ENCODE measurements around the gene SULF2. TPM values are rescaled to one million over a fixed set of nuclear protein-coding genes. Genes with fewer than 3 reads are reported as not detected.

Gene SULF2
- total RNA-seq, 1 donor from 2014 or later: 24.0 TPM

DNA sequence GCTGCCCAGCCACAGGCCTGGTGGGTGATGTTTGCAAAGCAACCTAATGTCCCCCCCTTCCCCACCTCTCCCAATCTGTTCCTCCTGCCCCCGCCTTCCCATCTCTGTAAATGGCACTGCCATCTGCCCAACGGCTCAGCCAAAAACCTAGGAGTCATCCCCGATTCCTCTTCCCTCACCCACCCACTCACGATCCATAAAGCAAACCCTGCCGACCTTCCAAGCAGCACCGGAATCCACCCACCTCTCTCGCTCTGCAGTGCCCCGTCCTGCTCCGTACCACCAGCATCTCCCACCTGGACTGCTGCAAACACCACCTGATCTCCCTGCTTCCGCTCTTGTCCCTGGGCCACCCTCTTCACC lies 37.6 kb downstream of the SULF2 start:
- H3K79me2 ChIP-seq (ENCODE audit: low read depth): no peaks in the 10 kb centered on the region
- H3K27me3 ChIP-seq: no peaks in the 10 kb centered on the region
- no peak overlapping the region for H3K27ac ChIP-seq
- peaks cover 9% of the 10 kb centered on the region for H3K27me3 Mint-ChIP-seq (ENCODE audit: insufficient read depth, low read depth)
- H2AFZ ChIP-seq (replicated peaks): no peak overlapping the region
- H4K20me1 ChIP-seq (ENCODE audit: low read depth): no peaks in the 10 kb centered on the region
- no peak overlapping the region for H3K4me2 ChIP-seq
- H3K4me3 Mint-ChIP-seq: no peak overlapping the region
- no peaks in the 10 kb centered on the region for H3K9me3 Mint-ChIP-seq
- peaks cover 4% of the 10 kb centered on the region for H3K4me1 Mint-ChIP-seq
- TF ChIP-seq CTCF (IDR thresholded peaks at IDR 0.05): no peak
- no peak for TF ChIP-seq EZH2 (IDR thresholded peaks at IDR 0.05)
- no peak for TF ChIP-seq EZH2phosphoT487 (IDR thresholded peaks at IDR 0.05)
- H3K36me3 Mint-ChIP-seq: peaks cover 2% of the 10 kb centered on the region
- no peaks in the 10 kb centered on the region for H3K36me3 ChIP-seq
- H3K9me3 ChIP-seq (ENCODE audit: low read depth): no peaks in the 10 kb centered on the region
- no peak overlapping the region for H3K4me3 ChIP-seq
- peak overlapping the region; percentile 35 for H3K27ac Mint-ChIP-seq
- no peaks in the 10 kb centered on the region for H3K4me1 ChIP-seq
- no peaks in the 10 kb centered on the region for H3F3A ChIP-seq (ENCODE audit: low read depth)
- no peak overlapping the region for H3K9ac ChIP-seq
- no peak for DNase-seq (ENCODE audit: low spot score)

DNA sequence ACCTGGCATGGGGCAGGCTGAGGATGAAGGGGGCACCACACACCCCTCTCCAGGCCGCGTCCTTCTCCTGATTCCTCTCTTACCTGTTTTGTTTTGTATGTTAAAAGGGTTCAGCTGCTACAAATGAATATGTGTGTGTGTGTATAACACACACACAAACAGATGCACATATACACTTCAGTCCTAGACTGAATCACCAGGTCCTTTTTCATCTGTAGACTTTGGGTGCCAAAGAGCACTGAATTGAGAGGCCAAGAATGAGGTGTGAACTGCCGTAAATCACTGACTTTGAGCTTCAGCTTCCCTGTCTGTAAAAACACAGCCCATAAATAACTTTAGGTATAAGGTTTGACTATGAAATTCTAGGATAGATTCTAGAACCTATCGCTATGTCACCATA lies 40.5 kb downstream of the SULF2 start:
- Histone ChIP-seq H3K79me2 (ENCODE audit: low read depth) (no peaks in the 10 kb centered on the region), H3K4me3 (no peak overlapping the region)

DNA sequence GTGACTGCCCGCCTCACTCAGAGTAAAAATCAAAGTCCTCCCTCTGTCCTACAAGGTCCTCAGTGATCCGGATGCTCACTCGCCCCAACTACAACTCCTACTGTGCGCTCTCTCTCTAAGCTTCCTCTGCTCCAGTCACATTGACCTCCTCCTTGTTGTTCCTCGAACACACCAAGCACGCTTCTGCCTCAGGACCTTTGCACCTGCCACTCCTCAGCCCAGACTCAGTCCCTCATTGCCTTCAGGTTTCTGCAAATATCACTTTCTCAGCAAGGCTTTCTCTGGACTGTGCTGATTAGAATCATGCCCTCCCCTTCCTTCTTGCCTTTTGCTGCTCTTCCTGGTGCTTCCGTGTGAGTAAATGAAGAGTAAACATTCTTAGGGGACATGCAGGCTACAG lies 41.6 kb downstream of the SULF2 start:
- H3K36me3 Mint-ChIP-seq: peaks cover 2% of the 10 kb centered on the region
- Histone ChIP-seq H3K27ac (no peak overlapping the region), H3K79me2 (ENCODE audit: low read depth) (no peaks in the 10 kb centered on the region), H3K36me3 (no peaks in the 10 kb centered on the region), H4K20me1 (ENCODE audit: low read depth) (no peaks in the 10 kb centered on the region), H3K4me1 (no peaks in the 10 kb centered on the region), H3K9ac (no peak overlapping the region), H3K9me3 (ENCODE audit: low read depth) (no peaks in the 10 kb centered on the region), H3F3A (ENCODE audit: low read depth) (no peaks in the 10 kb centered on the region), H3K4me2 (no peak overlapping the region), H3K27me3 (no peaks in the 10 kb centered on the region), H2AFZ (replicated peaks) (no peak overlapping the region), H3K4me3 (no peak overlapping the region)
- no peak for TF ChIP-seq EZH2phosphoT487 (IDR thresholded peaks at IDR 0.05)
- no peak for TF ChIP-seq CTCF (IDR thresholded peaks at IDR 0.05)
- no peak for TF ChIP-seq EZH2 (IDR thresholded peaks at IDR 0.05)
- H3K9me3 Mint-ChIP-seq: no peaks in the 10 kb centered on the region
- no peak overlapping the region for H3K4me3 Mint-ChIP-seq
- no peak for DNase-seq (ENCODE audit: low spot score)
- H3K27ac Mint-ChIP-seq: no peak overlapping the region
- peaks cover 26% of the 10 kb centered on the region for H3K4me1 Mint-ChIP-seq
- peaks cover 14% of the 10 kb centered on the region for H3K27me3 Mint-ChIP-seq (ENCODE audit: insufficient read depth, low read depth)

More for the DNA sequence above, 40.5 kb downstream of the SULF2 start:
- no peaks in the 10 kb centered on the region for H3F3A ChIP-seq (ENCODE audit: low read depth)
- no peak overlapping the region for H3K27ac Mint-ChIP-seq
- DNase-seq (ENCODE audit: low spot score): no peak
- H3K27me3 Mint-ChIP-seq (ENCODE audit: insufficient read depth, low read depth): peaks cover 12% of the 10 kb centered on the region
- H3K9me3 ChIP-seq (ENCODE audit: low read depth): no peaks in the 10 kb centered on the region
- H2AFZ ChIP-seq (replicated peaks): no peak overlapping the region
- no peaks in the 10 kb centered on the region for H3K4me1 ChIP-seq
- no peak for TF ChIP-seq EZH2 (IDR thresholded peaks at IDR 0.05)
- no peak for TF ChIP-seq CTCF (IDR thresholded peaks at IDR 0.05)
- TF ChIP-seq EZH2phosphoT487 (IDR thresholded peaks at IDR 0.05): no peak
- no peak overlapping the region for H3K27ac ChIP-seq
- H3K9ac ChIP-seq: no peak overlapping the region
- no peak overlapping the region for H3K4me3 Mint-ChIP-seq
- no peaks in the 10 kb centered on the region for H3K27me3 ChIP-seq
- H3K36me3 Mint-ChIP-seq: peaks cover 2% of the 10 kb centered on the region
- peaks cover 17% of the 10 kb centered on the region for H3K4me1 Mint-ChIP-seq
- no peaks in the 10 kb centered on the region for H3K36me3 ChIP-seq
- H3K9me3 Mint-ChIP-seq: no peaks in the 10 kb centered on the region
- H3K4me2 ChIP-seq: no peak overlapping the region
- H4K20me1 ChIP-seq (ENCODE audit: low read depth): no peaks in the 10 kb centered on the region
